Activated CD8-positive, alpha-beta memory T cell treated with anti-CD3 and anti-CD28 coated beads, Interleukin-2, amount 10 ng/mL, durations not matched to agents 7 days and 5 days (primary cell): ENCODE results near the gene CFAP53. TPM values are rescaled to one million over a fixed set of nuclear protein-coding genes. Genes with fewer than 3 reads are reported as not detected.
A peak's percentile ranks its signal among the peaks of the same experiment; 100 is the strongest.
"Not testable (repeated sequence)": the region's sequence is repeated elsewhere in the genome, so short reads cannot be mapped to it uniquely, and the experiment has no call there.

Experiments
- ATAC-seq: fragments of 150-1000 bp; cut with Tn5 transposase; one replicate; pipeline ENCODE4 v1.10.0; 2021; ENCODE audit warnings: moderate library complexity
- CTCF ChIA-PET: fragments of 350-600 bp; sonication (Branson Sonifier 250); formaldehyde crosslinking; loops from one replicate; lab custom pipeline; 2021; ENCODE audit warnings: antibody characterized with exemption; lab: Charles Lee
- DNase-seq: peaks from one replicate; pipeline ENCODE4 v3.0.0-alpha.2; 2020
- H3K27ac Mint-ChIP-seq: one replicate; pipeline ENCODE4 v1.8.0; 2021; ENCODE audit warnings: mild to moderate bottlenecking, mixed read lengths
- H3K27me3 Mint-ChIP-seq: one replicate; pipeline ENCODE4 v1.8.0; 2021; ENCODE audit warnings: mixed read lengths
- H3K36me3 Mint-ChIP-seq: one replicate; pipeline ENCODE4 v1.8.0; 2021; ENCODE audit warnings: mild to moderate bottlenecking, mixed read lengths
- H3K4me1 Mint-ChIP-seq: one replicate; pipeline ENCODE4 v1.8.0; 2021; ENCODE audit warnings: mixed read lengths
- H3K4me3 Mint-ChIP-seq: one replicate; pipeline ENCODE4 v1.8.0; 2021; ENCODE audit warnings: mild to moderate bottlenecking, moderate library complexity, mixed read lengths
- H3K9me3 Mint-ChIP-seq: one replicate; pipeline ENCODE4 v1.8.0; 2022; ENCODE audit warnings: low read depth, mixed read lengths
- total RNA-seq, 2 experiments: library from RNA; stranded (reverse); gene quantifications; one replicate each; pipeline ENCODE4 v1.2.3, GENCODE V29; 2021

Gene CFAP53
- total RNA-seq, 2 experiments from 2014 or later, result 0.16 to 0.50 TPM

DNA sequence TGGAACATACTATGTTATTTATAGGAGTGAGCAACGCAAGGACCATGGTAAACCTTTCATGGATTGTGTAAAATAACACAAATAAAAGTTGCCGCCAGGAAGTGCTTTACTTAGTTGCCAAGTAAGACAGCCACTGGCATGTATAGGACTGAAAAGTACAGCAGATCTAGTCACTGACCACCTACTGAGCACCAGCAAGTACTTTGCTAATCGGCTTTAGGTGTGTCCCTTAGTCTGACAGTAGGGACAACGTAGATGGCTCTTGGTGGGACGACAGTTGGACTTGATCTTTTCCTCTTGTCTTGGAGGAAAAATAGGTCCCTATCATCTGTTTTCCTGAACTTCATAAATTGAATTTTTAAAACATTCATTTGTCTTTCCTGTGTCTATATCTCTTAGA, 34.8 kb upstream of the CFAP53 start:
- peaks cover 59% of the 10 kb centered on the region for H3K27me3 Mint-ChIP-seq
- H3K4me1 Mint-ChIP-seq, result peaks cover 15% of the 10 kb centered on the region
- no peak overlapping the region for H3K27ac Mint-ChIP-seq
- H3K4me3 Mint-ChIP-seq, result no peak overlapping the region
- DNase-seq, result no peak
- H3K9me3 Mint-ChIP-seq, result peaks cover 5% of the 10 kb centered on the region
- CTCF ChIA-PET, result interaction anchor here (1.8 kb wide), 1 partner anchor 19 kb away, joined by 3 read pairs; no protein-coding TSS in a partner anchor
- peaks cover 5% of the 10 kb centered on the region for H3K36me3 Mint-ChIP-seq
- ATAC-seq, result no peak

DNA sequence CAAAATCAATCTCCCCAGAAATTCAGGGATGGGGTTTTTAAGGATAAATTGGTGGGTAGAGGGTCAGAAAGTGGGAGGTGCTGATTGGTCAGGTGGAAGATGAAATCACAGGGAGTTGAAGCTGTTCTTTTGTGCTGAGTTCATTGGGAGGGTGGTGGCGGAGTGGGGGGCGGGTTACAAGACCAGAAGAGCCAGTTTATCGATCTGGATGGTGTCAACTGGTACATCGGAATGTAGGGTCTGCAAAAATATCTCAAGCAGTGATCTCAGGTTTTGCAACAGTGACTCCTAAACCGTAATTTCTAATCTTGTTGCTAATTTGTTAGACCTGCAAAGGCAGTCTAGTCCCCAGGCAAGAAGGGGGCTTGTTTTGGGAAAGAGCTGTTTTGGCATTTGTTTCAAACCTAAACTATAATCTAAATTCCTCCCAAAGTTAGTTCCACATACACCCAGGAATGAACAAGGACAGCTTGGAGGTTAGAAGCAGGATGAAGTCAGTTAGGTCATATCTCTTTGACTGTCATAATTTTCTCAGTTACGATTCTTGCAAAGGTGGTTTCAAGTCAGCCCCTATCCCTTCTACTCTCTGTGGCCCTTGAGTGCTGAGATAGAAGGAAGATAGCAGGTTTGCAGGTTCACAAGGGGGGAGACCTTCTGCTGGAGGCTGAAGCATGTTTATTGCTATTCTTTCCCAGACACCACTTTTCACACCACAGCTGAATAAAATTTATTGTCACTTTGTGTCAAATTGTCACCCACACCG, 33.5 kb upstream of the CFAP53 start:
- no peak overlapping the region for H3K27ac Mint-ChIP-seq
- DNase-seq, result no peak
- peaks cover 54% of the 10 kb centered on the region for H3K27me3 Mint-ChIP-seq
- H3K4me3 Mint-ChIP-seq, result no peak overlapping the region
- CTCF ChIA-PET, result interaction anchor here (3.0 kb wide), 1 partner anchor 57 kb away, joined by 9 read pairs; no protein-coding TSS in a partner anchor
- H3K4me1 Mint-ChIP-seq, result peaks cover 15% of the 10 kb centered on the region
- no peaks in the 10 kb centered on the region for H3K36me3 Mint-ChIP-seq
- no peaks in the 10 kb centered on the region for H3K9me3 Mint-ChIP-seq
- no peak for ATAC-seq

DNA sequence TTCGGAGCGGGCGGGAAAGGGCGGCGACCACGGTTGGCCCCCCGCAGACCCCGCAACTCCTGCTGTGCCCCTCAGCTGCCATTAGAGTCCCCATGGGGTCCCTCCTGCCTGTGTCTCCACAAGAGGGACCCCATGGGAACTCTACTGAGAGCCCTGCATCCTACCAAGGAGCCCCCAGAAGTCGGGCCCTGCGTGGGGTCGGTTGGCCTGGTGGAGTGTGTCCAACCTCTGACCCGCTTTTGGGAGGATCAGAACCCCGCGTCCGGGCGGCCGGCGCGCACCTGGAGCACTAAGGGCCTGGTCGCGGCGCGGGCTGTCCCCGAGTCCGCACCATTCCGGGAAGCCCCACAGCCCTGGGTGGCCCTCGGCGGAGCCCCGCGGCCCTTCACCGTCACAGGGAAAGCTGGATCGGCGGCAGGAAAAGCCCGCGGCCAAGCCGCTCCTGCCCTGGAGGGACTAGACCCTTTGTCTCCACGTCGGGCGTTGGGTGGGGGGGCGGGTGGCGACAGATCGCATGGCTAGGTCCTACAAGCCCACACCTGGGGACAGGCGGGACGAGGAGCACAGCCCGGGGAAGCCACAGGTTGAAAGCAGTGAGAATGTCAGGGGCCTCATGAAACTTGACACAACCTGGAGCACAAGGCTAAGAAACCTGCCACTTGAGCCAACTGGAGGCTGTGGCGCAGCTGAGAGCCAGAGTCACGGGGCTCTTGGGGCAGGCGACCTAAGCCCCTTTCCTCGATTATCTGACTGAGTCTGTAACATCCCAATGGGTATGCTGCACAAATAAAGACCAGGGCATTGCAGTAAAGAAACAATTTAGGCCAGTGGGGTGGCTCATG, 32.4 kb upstream of the CFAP53 start:
- DNase-seq (no peak), ATAC-seq (no peak)
- Mint-ChIP-seq H3K9me3 (no peaks in the 10 kb centered on the region), H3K4me3 (peak overlapping the region; percentile 63), H3K4me1 (peaks cover 15% of the 10 kb centered on the region), H3K36me3 (no peaks in the 10 kb centered on the region), H3K27ac (no peak overlapping the region), H3K27me3 (peaks cover 47% of the 10 kb centered on the region)
- CTCF ChIA-PET, result interaction anchor here (1.4 to 3.0 kb wide), 2 partner anchors 9 to 59 kb away, joined by 3 to 9 read pairs; no protein-coding TSS in a partner anchor

DNA sequence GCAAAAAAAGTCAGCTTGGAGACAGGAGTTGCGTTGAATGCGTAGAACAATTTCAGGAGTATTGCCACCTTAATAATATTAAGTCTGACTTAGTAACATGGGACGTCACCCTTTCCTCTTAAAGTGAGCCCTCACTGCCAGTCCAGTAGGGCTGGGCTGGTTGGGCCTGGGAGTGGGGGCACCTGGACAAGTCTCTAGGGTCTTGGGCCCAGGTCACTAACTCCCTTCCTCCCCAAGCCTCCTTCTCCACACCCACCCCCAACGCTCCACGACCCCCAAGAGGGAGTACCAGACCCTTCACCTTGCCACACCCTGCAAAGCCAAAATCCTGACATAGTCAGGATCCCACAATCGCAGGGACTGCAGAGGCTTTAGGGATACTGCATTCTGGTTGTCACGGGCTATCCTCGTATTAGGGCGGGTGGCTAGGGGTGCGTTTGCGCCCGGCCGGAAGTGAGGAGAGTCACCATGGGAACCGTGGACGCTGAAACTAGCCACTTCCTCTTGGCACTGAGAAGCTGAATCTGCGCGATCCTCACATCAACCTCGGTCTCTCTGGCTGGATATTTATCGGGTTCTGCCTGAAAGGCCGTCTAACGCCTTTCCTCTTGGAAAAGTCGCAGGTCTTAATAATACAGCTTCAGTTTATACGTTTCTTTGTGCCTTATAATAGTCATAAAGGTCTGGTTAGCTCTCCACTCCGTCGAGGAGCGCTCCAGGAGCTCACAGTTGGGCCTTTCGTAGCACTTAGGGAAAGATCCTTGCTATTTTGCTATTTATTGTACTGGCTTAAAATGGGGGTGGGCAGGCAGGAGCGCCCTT, 31.5 kb upstream of the CFAP53 start:
- peak overlapping the region; percentile 63 for H3K4me3 Mint-ChIP-seq
- DNase-seq, result peak; percentile 90
- H3K4me1 Mint-ChIP-seq, result peaks cover 15% of the 10 kb centered on the region
- H3K27ac Mint-ChIP-seq, result no peak overlapping the region
- CTCF ChIA-PET, result interaction anchor here (1.4 to 3.0 kb wide), 2 partner anchors 10 to 59 kb away, joined by 3 to 9 read pairs; no protein-coding TSS in a partner anchor
- peaks cover 41% of the 10 kb centered on the region for H3K27me3 Mint-ChIP-seq
- H3K9me3 Mint-ChIP-seq, result no peaks in the 10 kb centered on the region
- ATAC-seq, result peak; percentile 99
- H3K36me3 Mint-ChIP-seq, result no peaks in the 10 kb centered on the region

DNA sequence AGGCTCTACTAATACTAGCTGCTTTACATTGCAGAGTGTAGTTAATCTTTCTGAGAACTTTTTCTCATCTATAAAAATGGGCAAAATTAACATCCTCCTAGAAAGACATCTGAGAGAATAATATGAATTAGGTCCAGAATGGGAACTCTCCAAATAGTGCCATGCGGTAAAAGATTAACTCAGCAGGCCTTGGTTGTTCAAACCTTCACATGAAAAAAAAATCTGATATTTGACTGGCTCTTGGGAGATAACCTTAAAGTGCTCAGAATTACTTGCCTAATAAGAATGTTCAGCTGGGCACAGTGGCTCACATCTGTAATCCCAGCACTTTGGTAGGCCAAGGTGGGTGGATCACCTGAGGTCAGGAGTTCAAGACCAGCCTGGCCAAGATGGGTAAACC, 26.7 kb upstream of the CFAP53 start:
- Mint-ChIP-seq H3K4me3 (no peak overlapping the region), H3K27me3 (peaks cover 9% of the 10 kb centered on the region), H3K27ac (no peak overlapping the region), H3K4me1 (peaks cover 16% of the 10 kb centered on the region), H3K36me3 (no peaks in the 10 kb centered on the region), H3K9me3 (no peaks in the 10 kb centered on the region)
- no peak for DNase-seq
- CTCF ChIA-PET, result interaction anchor here (1.8 kb wide), 1 partner anchor 64 kb away, joined by 5 read pairs; no protein-coding TSS in a partner anchor
- ATAC-seq, result no peak

DNA sequence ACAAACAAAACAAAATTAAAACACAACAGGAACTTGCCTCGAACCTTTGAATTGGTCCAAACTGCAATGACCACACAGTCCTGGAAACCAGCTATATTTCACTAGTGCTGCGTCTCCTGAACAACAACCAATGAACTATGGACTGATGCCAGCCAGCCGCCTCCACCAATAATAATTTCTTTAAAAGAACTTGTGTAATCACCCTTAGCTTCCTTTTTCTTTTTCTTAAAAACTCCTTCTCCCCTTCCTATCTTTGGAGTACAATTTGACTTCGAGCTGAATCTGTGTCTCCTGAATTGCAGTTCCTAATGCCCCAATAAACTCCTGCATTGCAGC, 22.8 kb upstream of the CFAP53 start:
- ATAC-seq, result no peak
- DNase-seq, result no peak
- Mint-ChIP-seq H3K27ac (peak overlapping the region; percentile 67), H3K9me3 (no peaks in the 10 kb centered on the region), H3K27me3 (no peaks in the 10 kb centered on the region), H3K4me1 (peaks cover 28% of the 10 kb centered on the region), H3K36me3 (peaks cover 22% of the 10 kb centered on the region), H3K4me3 (peak overlapping the region; percentile 35)
- CTCF ChIA-PET, result interaction anchor here (0.8 to 2.9 kb wide), 4 partner anchors 15 to 21 kb away, joined by 3 to 10 read pairs (median 4); no protein-coding TSS in a partner anchor

DNA sequence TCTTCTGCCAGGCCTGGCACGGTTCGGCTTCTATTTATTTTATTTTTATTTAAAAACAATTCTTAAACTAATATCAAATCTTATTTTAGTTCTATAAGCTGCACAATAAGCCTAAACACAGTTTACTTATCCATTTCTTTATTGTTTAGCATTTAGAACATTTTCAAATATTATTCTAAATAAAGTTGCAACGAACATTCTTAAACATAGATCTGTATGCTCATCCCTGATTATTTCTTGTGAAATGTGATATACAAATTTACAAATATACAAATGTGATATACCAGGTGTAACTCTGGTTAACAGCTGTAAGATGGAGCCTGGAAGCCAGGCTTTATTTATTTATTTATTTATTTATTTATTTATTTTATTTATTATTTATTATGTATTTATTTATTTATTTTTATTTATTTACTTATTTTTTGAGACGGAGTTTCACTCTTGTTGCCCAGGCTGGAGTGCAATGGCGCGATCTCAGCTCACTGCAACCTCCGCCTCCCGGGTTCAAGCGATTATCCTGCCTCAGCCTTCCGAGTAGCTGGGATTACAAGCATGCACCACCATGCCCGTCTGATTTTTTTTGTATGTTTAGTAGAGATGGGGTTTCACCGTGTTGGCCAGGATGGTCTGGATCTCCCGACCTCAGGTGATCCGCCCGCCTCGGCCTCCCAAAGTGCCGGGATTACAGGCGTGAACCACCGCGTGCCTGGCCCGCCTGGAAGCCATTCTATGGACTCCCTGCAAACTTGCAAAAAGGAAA, 22.2 kb upstream of the CFAP53 start:
- not testable (repeated sequence) for H3K27me3 Mint-ChIP-seq, H3K9me3 Mint-ChIP-seq, DNase-seq, ATAC-seq
- peaks cover 27% of the 10 kb centered on the region for H3K36me3 Mint-ChIP-seq
- CTCF ChIA-PET, result interaction anchor here (0.8 to 2.9 kb wide), 4 partner anchors 16 to 20 kb away, joined by 3 to 10 read pairs (median 4); no protein-coding TSS in a partner anchor
- peak overlapping the region; percentile 92 for H3K4me3 Mint-ChIP-seq
- peak overlapping the region; percentile 94 for H3K27ac Mint-ChIP-seq
- peaks cover 33% of the 10 kb centered on the region for H3K4me1 Mint-ChIP-seq

DNA sequence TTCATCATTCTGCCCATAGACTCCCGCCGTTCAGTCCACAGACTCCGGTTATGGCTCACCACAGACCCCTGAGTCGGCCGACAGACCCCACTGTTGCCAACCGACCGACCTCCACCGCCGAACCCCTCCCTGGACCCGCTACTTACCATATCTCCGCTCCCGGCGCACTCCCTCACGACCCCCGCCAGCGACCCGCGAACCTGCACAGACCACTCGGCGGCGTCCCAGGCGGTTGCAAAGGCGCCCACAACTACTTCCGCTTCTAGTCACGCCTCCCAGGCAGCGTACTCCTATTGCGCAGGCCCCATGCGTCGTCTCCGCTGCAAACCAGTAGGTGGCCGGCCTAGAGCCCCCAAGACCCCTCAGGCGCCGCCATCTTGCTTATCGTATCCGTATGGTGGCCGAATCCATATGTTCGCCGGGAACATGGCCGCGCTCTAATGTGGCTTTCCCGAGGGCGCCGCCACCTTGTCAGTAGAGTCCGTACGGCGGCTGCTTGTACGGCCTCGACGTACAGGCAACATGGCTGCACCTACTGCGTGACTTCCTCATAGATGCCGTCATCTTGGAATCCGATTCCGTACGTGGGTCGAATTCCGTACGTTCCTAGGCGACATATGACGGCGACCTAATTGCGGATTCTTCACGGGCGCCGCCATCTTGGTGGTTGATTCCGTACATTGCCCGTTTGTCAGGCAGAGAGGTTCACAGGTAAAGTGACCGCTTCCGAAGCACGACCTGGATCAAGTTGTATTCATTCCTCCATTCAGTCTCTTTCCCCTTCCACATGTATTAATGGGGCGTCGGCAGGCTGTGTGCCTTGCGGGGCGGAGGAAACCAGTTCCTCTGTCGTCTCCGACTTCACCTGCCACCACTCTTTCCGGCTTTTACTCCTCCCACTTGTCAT, 21.4 kb upstream of the CFAP53 start, which contains the start of gene CXXC1:
TSS of gene CXXC1 (minus strand) at position 252 of the 907 bp plus-strand sequence. CDS start at position 149, 103 bp downstream.
- ATAC-seq (peak; percentile 90), DNase-seq (peak; percentile 98)
- H3K9me3 Mint-ChIP-seq, result no peaks in the 10 kb centered on the region
- peak within 1 kb of the TSS; percentile 92 for H3K4me3 Mint-ChIP-seq
- peaks cover 39% of the 10 kb centered on the region for H3K4me1 Mint-ChIP-seq
- H3K36me3 Mint-ChIP-seq, result peaks cover 35% of the 10 kb centered on the region
- CTCF ChIA-PET, result interaction anchor here (0.8 to 2.9 kb wide), 2 partner anchors 19 kb away, joined by 4 to 10 read pairs; no protein-coding TSS in a partner anchor
- peak within 1 kb of the TSS; percentile 94 for H3K27ac Mint-ChIP-seq
- H3K27me3 Mint-ChIP-seq, result no peaks in the 10 kb centered on the region

DNA sequence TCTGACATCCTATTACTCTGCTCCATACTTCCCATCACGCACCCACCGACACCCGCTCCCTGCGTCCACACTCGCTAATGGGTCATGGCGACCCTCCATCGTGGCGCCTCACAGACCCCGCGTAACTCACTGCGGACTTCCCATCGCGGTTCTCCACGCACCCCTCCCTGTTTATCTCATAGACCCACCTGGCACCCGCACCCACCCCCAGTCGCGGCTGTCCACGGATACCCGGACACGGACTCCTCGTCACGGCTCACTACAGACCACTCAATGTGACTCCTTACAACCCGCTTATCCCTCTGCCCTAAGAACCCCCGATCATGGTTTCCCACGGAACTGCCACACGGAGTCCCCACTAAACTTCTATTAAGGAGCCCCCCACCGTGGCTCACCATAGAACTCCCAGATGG, 20.7 kb upstream of the CFAP53 start:
- no peaks in the 10 kb centered on the region for H3K27me3 Mint-ChIP-seq
- ATAC-seq (no peak), DNase-seq (no peak)
- peaks cover 45% of the 10 kb centered on the region for H3K4me1 Mint-ChIP-seq
- H3K36me3 Mint-ChIP-seq, result peaks cover 40% of the 10 kb centered on the region
- H3K4me3 Mint-ChIP-seq, result peak overlapping the region; percentile 92
- CTCF ChIA-PET, result no interaction called here
- H3K9me3 Mint-ChIP-seq, result no peaks in the 10 kb centered on the region
- H3K27ac Mint-ChIP-seq, result peak overlapping the region; percentile 94

DNA sequence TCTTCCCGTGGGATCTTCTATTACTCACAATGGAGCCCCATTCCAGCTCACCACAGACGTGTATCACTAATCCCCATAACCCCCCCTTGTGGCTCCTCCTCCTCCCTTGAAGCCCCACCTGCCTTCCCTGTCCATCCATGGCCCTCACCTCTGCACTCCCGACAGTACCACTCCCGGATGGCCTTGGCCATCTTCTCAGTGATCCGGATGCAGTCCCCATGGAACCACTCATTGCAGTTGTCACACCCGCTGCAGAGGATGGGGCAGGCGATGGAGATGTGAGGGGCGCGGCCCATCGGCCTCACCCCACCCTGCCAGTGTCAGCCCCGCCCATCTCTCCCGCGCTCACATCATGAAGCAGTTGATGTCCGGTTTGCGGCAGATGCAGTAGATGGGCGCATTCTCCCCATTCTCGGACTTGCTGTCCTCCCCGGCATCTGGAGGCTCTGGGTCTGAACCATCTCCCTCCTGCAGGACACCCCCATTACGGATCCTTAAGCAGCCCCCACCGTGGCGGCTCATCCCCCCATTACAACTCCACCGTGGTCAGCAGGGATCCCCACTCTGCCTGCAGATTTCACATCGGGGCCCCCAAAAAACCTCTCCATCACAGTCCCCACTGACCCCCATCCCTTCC, 20.2 kb upstream of the CFAP53 start:
- H3K4me3 Mint-ChIP-seq, result peak overlapping the region; percentile 92
- DNase-seq, result peak; percentile 80
- peak overlapping the region; percentile 94 for H3K27ac Mint-ChIP-seq
- no peaks in the 10 kb centered on the region for H3K9me3 Mint-ChIP-seq
- CTCF ChIA-PET, result no interaction called here
- H3K4me1 Mint-ChIP-seq, result peaks cover 45% of the 10 kb centered on the region
- H3K36me3 Mint-ChIP-seq, result peaks cover 40% of the 10 kb centered on the region
- ATAC-seq, result no peak
- H3K27me3 Mint-ChIP-seq, result no peaks in the 10 kb centered on the region
